HG02571 (cell line): Measurements from ENCODE around the gene CDH5.

ENCODE experiments used
- ATAC-seq: cut with Tn5 transposase; IDR thresholded peaks from one replicate; pipeline ENCODE4 v1.9.1; 2021; ENCODE audit warnings: mild to moderate bottlenecking, moderate library complexity; ENCODE audit not compliant: unreplicated experiment

The CDH5 gene

GRCh38 chr16:66354034-66354909 lies 12.2 kb upstream of the CDH5 start:
- ATAC-seq = no peak

GRCh38 chr16:66355526-66355925 lies 11.0 kb upstream of the CDH5 start:
- ATAC-seq = no peak

- no peak for ATAC-seq
These were observed 9.0 kb upstream of the CDH5 start for GRCh38 chr16:66357523-66357928.

- no peak for ATAC-seq
These were observed 8.3 kb upstream of the CDH5 start for GRCh38 chr16:66358231-66358630.

- ATAC-seq = no peak
These were observed 7.5 kb upstream of the CDH5 start for GRCh38 chr16:66359012-66359411.

- ATAC-seq = no peak
These were observed 6.5 kb upstream of the CDH5 start for GRCh38 chr16:66359811-66360608.

GRCh38 chr16:66360624-66361324 lies 5.7 kb upstream of the CDH5 start:
- no peak for ATAC-seq

GRCh38 chr16:66361604-66362135 lies 4.8 kb upstream of the CDH5 start:
- ATAC-seq = no peak

DNA sequence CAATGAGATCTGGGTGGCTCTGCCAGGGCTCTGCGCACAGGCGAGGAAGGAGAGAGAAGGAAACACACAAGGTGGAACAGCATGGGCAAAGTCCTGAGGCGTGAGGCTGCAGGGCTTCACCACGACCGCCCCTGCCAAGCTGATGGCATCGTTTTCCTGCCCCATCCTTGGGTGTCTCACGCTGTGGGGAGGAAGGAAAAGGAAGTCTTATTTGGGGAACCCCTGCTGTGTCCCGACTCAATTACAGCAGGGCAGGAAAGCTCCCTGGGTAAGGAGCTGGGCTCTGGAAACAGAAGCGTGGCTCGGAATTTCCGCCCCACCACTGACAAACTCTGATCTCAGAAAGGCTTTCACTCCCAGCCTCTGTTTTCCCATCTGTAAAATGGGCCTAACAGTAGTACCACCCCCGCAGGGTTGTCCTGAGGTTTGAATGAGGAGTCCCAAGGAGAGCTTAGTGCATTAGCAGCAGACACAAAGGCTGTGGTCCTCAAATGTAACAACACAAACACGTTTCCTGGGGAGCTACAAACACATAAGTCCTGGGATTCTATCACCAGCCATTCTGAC lies 3.2 kb upstream of the CDH5 start:
- ATAC-seq = no peak

DNA sequence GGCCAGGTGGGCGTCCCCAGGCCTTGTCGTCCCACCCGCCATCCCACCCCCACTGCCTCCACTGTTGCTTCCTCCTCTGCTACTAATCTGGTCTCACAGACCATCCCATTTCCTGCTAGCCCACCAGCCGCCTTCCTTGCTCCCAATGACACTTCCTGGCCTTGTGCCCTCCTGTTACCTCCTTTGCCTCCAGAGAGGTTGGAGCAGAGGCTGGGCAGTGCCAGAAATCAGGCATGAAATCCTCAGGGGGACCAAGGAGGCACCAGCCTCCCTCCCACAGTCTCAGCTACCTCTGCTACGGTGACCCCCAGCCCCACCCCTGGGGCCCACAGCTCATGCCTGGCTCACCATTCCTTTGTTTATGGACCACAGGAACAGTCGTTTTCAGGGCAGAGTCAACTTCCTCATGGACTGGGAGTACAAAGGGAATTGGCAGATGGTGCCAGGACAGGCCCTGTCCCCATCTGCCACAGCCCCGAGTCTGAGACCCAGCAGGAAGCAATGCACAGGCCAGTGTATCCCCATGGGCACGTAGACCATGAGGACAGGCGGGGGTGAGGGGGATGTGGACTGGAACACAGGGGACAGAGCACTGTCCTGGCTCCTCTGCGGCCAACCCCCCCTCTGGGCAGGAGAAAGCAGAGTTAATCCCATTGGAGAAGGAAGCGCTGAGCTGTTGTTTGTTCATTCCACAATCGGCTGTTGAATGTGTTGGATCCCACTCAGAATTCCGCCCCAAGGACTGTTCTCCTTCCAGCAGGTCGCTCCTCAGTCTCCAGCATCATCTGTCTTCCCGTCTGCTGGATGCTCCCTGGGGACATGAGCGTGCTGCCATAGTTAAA lies 2.2 kb upstream of the CDH5 start:
- ATAC-seq = no peak

GRCh38 chr16:66364959-66365306 lies 1.6 kb upstream of the CDH5 start:
- ATAC-seq = no peak

- ATAC-seq = no peak
These were observed 840 bp upstream of the CDH5 start for GRCh38 chr16:66365651-66366050.

DNA sequence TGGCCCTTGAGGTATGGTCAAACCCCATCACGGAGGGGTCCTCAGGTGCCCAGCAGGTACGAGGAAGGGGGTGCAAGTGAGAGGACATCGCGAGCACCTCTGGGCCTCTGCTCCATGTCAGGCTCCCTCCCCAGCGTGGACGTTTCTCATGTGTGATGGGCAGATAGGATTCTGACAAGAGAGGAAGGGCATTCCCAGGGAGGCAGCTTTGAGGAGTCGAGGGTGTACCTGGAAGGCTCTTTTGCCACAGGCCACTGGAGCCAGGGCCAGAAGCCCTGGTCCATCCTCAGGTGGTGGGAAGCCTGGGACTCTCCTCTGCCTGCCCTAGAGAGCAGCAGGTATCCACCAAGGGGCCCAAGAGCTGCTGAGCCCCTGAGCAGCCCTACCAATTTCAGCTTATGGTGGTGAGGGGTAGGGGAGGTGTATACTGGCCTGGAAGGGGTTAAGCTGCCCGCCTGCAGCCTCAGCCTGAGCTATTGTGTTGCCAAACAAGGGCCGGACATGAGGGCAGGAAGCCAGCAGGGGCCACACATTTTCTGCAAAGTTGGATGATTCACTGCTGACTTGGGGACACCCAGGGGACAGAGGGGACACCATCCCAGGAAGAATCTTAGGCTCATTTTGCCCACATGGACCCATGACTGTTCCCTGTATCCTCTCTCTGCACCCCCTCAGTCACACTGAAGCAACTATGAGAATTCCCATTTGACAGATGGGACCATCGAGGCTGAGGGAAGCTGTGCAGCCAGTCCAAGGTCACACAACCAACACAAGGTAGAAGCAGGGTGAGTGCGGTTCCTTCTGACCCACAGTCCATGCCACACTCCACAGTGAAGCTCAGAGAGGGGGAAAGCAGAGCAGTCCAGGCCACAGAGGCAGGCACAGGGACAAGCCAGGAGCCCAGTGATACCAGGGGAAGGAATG lies 1.7 kb downstream of the CDH5 start:
- no peak for ATAC-seq

DNA sequence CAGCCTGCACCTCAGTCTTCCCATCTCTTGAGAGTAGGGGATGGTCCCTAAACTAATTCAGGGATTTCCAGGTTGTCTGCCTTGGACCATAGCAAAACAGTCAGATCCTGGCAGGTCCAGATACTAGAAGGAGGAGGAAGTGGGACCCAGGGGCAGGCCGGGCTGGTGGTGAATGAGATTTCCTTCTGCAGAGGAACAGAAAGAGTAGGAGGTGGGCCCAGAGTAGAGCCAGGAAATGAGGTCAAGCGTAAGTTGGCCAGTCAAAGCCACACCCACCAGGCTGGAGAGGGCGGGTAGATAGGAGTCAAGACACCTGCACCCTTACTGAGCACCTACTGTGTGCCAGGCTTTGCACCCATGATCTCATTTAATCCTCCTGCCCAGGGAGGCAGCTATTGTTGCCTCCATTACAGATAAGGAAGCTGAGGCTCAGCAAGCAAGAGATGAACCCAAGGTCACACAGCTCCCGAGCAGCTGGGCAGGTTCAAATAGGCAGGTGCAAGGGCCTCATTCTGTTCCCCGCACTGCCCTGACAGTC lies 2.6 kb downstream of the CDH5 start:
- no peak for ATAC-seq

- no peak for ATAC-seq
These were observed 4.5 kb downstream of the CDH5 start for GRCh38 chr16:66370786-66371684.

DNA sequence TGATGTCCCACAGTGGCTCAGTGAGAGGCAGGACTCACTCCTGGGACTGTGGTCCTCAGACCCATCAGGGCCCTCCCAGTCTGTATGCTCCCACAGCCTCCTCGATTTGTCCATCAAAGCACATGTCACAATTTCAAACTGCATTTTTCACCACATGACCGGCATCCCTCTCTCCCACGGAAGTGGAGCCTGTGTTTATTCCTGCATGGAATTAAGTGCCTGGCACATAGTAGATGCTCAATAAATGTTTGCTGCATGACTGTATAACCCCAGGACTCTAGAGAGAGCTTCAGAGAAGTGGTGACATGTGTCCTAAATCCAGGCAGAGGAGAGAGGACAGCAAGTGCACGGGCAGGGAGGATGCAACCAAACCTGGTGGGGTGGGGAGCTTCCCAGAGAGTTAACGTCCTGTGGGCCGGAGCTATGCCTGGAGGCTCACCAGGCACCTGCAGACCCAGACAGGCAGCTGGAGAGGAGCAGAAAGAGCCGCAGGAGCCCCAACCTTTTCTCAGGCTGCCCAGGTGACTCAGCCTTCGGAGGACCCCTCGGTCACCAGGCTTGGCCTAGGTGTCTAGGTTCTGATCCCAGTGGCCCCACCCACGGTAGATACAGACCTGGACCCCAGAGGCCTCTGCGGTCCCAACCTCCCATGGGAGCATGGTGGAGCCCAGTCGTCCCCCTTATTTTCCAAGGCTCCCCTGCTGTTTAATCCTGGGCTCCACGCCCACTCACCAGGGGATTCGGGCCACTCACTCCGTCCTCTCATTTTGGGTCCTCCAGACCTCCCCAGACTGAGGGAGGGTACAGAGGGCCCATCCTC lies 5.8 kb downstream of the CDH5 start:
- no peak for ATAC-seq

DNA sequence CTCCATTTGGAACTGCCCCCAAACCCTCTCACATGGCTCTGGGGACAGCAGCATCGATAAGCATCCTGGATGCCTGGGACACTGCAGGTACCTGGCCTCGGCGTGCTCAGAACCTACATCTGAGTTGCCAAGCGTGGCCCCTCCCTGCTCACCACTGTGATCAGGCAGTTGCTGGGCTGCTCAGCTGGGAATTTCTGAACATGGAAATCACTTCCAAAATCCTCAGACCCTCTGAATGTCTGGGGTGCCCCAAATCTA lies 6.3 kb downstream of the CDH5 start:
- no peak for ATAC-seq
